HG03025 (cell line): ENCODE measurements around the gene UFC1.

Experiments
- ATAC-seq: cut with Tn5 transposase; IDR thresholded peaks from one replicate; pipeline ENCODE4 v1.9.1; 2021; ENCODE audit warnings: mild to moderate bottlenecking, moderate library complexity; ENCODE audit not compliant: unreplicated experiment, low FRiP score

The UFC1 gene

DNA sequence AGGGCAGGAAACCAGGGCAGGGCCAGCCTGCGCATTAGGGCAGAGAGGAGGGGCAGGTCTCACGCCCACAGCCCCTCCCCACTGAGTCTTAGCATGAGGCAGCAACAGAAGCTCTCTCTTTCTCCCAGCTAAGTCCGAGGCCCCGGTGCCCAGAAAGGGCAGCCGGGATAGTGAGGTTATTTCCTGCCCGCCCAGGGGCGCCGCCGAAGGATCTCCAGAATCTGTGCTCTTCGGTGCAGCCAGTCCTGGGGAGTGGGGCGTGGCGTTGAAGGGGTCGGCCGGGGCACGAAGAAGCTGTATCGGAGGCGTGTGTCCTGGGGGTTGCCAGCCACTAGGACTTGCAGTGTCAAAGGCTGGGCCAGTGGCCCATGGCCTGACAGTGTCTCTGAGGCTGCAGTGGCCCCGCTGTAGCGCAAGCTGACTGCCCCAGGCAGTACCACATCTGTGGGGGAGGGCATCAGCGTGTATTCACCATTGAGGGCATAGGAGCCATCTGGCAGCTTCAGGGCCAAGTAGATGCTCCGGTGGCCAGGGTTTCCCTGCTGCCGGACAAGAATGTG, 37.3 kb downstream of the UFC1 start:
- ATAC-seq: no peak

DNA sequence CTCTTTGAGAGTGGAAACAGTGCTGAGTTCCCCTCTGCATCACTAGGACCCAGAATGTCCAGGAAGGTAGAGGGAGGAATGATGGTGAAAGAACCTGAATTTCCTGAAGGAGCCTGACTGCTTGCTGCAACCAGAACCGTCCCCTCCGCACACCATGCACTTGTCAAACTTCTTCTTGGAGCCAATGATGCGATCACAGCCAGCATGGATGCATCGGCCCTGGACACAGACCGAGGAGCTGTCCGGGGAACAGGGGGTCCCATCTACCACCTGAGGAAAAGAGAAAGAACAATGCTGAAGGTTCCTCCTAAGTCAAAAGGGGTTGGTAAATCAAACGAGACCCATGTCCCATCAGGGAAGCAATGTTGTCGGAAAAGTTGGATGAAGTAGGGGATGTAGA, 38.2 kb downstream of the UFC1 start:
- no peak for ATAC-seq

DNA sequence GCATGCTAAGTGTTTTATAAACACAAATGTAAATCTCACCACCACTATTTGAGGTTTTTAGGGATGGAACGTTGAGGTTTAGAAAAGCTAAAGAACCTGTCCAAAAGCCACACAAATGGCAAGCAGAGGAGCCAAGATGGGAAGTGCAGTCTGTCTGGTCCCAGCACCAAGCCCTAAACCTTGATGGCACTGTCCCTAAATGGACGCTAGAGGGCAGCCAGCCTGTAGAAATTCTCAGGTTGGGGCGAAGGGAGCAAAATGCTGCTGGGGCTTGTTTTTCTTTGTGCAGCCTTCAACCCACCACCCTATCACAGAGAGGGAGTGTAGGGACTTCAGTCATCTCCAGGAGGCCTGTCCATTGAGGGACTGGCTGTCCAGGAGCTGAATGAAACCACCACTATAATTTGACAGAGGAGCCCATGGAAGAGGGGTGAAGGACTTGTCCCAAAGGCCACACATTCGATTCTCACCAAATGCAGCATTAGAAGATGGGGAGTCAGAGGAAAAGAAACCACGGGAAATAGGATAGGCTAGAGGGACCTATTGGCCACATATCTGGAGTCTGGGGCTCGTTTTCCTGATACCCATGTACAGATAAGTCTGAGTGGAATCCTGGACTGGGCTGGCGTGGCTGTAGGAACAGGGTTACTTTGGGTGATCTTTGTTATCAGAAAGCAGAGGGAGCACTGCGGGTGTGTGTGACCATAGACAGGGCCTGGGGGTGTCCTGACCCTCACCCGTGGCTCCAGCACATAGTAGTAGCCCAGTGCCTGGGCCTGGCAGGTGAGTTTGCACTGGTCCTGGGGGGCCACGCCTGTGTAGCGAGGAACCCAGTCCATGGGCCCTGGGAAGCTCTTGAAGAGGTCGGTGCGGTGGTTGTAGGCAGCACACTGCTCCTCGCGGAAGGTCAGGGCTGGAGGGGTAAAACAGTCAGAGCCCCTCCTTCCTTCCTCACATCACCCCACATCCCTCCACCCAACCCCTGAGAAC, 39.0 kb downstream of the UFC1 start:
- no peak for ATAC-seq

DNA sequence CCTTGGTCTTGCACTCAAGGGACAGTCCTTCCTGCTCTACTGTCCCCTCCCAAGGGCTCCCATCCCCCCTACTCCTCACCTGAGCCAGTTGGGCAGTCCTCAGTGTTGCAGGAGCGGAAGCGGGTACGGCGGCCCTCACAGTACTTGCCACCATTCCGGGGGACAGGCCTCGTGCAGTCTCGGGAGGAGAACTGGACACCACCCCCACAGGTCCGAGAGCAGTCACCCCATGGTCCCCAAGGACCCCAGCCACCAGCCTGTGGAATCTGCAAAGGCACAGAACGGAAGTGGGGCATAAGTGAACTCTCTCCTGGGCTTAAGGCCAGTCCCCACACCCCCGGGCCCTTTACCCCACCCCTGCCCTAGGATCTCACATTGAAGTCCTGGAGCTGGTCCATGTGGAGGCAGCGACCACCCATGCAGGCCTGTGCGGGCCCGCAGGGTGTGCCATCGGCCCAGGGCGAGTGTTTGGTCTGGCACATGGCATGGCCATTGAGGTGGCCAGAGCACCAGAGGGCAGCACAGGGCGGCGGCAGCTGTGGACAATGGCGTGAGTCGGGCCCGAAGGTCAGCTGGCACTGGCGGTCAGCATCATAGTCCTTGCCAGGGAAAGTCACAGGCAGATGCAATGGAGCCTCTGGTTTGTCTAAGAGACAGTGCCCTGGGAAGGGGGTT, 39.9 kb downstream of the UFC1 start:
- ATAC-seq: no peak

DNA sequence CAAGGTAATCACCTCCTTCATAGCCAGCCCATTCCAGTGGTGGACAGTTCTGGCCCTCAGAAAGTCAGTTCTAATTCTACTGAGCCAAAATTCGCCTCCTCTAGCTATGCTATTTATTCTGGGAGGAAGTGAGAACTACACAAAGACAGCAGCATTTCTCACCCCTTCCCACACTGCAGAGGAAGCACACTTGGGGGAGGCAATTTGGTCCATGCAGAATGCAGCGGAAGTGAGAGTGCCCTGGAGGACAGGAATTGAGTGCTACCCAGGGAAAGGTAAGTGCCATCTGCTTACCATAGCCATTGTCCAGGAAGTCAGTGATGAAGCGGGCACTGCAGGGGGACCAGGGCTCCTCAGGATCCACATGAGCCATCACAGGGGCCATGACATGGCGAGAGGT, 41.4 kb downstream of the UFC1 start:
- ATAC-seq: no peak

DNA sequence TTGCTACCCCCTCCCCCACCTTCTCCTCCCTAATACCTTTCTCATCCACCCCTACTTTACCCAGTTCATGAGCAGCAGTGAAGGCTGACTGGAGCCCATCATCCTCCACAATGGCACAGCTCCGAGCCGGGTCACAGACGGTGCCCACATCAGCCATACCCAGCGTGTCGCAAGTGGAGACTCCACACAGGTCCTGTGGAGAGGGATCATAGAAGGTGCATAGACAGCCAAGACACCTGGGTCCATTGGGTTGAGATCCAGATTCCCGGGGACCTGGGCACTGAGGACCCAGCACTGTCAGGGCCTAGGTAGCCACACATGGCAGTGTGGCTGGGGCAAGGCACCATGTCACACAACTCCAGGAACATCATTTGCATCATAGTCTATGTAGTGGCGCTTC, 42.3 kb downstream of the UFC1 start:
- ATAC-seq: no peak

DNA sequence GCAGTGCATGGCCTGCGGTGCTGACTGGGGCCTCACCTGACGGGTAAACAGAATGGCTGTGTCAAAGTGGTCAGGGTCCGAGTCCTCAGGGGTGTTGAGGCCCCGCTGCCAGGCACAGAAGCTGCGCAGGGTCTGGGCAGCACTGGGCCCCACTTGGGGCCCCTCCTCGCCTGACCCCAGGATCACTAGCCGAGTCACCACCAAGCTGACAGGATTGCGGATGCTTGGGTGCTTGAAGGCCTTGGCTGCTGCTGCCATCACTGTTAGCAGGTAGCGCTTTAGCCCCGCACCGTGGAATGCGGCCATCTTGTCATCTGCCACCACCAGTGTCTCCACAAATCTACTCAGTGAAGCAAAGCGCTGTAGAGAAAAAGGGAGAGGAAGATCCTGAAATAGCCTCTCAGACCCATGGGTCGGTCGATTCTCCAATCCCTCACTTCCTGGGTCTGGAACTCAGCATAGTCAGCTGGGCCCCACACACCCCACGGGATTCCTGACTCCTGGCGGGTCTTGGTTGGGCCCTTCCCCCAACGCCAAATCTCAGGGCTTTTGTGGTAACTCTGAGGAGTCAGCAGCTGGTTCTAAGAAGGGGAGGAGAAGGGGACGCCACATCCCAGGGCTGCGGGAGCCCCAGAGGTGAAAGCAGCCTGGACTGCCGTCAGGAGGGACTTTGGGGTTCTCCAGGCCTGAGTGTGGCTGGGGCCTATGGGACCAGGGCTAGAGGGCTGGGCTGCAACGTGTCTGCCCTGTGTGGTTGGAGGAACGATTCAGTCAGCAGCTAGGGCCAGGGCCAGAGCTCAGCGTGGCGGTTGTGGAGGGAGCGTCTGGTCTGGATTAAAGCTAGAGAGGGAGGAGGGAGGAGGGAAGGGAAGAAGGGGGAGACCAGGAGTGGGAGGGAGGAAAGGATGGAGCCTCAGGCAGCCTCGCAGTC, 43.0 kb downstream of the UFC1 start:
- no peak for ATAC-seq

DNA sequence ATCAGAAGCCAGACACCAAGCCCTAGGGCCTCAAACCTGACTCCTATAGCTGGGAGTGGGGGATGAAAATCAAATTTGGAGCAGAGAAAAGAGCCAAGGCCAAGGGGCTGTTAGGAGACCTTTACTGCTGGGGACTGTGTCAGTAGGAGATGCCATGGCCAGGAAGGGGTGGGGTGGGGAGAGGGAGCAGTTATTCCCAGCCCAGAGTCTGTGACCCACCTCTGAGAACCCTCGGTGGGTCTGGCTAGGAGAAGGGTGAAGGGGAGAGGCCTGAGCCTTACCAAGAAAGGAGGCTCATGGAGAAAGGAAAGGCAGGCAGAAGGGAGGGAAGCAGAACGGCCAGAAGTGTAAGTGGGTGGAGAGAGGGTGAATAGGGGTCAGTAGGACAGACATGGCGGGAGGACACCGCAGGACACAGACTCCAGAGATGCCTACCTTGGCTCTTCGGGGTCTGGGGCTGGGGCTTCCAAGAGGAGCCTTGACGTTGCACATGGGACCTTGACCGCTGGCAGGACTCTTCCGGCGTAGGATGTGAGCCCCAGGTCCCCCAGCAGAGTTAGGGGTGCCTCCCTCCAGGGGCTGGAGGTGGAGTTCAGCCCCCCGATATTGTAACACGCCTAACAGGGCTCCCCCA, 43.9 kb downstream of the UFC1 start:
- no peak for ATAC-seq

DNA sequence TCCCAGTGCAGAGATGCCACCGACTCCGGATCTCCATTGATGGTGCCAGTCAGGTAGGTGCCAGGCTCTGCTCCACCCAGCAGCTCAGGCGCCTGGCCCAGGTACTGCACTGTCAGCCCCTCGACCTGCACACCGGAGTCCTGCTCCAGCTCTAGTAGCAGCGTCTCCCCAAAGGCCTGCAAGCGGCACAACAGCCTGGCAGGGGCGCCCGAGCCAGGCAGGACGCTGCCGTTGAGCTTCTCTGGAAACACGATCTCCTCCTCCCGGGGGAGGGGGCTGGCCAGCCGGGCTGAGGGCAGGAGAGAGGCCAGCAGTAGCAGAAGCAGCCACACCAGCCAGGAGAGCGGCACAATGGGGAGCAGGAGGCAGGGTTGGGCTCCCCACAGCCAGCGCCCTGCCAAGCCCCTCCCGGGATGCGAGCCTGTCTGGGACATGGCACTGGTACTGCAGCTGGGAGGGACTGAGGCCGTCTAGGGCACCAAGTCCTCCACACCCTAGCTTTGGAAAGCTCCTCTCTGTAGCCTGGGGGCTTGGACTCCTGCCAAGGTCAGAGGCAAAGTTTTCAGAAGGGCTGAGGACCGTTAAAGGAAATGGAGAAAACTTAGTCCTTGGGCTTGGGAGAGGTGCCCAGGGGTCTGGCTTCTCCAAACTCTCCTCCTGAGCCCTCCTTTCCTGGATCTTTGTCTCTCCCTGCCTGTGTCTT, 44.6 kb downstream of the UFC1 start:
- no peak for ATAC-seq

DNA sequence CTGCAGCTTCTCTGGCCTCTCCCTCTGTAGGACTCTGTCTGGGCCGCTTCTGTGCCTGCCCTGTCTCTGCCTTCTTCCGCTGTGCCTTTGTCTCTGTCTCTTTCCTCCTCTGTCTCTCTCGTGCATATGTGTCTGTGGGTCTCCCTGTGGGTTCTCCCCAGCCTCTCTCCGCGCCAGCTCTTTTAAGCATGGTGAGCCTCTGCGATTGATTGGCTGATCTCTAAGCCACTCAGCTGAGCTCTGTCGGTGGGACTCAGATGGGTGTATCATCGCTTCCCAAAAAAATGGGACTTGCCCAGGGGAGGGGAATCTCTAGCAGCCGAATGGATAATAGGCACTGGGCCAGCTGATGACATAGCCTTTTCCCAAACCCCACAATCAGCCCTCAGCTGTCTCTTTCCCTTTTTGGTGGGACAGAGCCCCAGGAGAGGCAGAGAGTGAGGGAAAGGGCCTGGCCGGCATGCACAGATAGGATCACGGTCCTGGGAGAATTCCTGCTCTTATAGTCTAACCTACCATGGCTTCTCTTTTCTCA, 45.2 kb downstream of the UFC1 start, which contains the start of gene ADAMTS4:
Gene ADAMTS4, minus strand, starts transcription at position 158 of the 535 bp plus-strand sequence. CDS start 427 bp downstream, outside the sequence.
- ATAC-seq: no peak

DNA sequence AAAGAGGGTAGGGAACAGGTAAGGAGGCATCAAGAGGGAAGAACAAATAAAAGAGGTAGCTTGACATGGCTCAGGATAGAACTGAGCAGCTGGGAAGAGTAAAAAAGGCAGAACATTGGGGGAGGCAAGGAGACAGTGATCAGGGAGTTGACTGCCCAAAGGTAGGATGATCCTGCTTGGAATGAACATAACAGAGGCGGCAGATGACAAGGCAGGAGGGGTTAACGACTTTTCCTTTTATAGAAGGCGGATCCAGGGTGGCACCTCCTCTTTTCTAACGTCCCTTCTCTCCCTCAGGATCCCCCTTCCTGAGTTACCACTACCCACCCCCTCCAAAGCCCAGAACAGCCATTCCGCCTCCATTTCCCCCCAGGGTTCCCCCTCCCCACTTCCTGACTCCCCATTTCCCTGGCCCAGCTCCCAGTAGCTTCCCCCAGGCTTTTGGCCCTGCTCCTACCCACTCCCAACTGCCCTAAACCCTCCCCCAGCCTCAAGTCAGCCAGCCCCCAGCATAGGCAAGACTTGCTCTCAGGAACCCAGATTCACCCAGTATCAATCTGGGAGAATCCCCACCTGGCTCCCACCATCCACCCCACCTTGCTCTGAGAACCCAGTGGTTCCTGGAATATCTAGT, 45.8 kb downstream of the UFC1 start:
- ATAC-seq: no peak

DNA sequence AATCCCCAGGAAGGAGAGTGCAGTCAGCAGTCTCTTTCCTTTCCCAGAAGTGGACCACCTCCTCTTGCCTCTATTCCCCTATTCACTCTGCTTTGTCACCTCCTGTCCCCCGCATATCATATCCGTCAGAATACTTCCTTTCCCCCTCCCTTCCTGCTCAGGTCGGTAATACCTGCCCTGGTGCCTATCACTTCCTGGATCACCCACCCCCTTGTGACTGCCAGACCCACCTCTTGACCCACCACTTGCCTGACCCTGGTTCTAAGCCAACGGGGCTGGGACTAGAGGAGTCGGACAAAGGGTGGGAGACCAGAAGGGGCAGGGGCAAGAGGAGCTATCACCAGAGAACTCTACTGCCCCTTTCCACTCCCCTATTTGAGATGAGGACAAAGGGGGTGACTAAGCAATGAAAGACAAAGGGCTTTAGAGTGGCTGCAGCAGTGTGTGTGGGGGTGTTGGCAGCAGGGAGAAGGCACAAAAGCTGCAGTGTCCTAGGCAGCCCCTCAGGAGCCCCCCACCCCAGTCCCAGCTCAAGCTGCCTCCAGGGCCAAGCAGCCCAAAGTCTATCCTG, 46.7 kb downstream of the UFC1 start:
- ATAC-seq: no peak

DNA sequence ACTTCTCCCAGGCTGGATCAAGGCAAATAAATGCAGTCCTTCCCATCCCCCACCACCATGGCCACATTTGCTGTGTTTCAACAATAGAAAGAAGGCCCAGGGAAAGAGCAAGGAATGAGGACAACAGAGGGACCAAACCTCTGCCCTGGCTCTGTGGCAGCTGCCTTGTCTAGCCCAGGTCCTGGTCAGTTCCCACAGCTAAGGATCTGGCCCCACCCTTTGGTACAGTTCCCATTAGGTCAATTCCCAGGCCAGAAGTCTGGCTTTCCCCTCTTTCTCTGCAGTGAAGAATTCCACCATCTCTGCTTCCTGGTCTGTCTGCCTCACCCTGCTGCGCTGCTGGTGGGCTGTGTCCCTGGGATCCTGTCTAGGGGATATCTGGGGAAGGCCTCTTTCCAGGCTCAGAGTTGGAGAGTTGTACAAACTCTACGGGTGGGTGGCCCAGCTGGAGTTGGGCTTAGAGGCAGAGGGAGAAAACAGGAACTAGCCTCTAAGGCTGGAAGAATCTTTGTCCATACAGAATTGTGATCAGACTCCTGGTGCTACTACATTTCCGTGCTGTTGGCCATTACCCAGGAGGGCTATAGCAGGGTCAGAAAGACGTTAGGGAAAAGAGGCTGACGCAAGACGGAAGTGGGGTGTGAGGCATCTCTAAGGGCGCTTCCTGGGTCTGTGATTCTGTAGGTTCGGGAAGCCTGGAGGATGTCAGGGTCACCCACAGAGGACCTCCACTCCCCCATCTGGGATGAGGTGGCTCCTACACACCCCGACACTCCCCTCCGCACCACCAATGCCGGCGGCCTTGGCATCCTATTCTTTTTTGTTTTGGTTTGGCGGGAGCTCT, 47.4 kb downstream of the UFC1 start:
- no peak for ATAC-seq

DNA sequence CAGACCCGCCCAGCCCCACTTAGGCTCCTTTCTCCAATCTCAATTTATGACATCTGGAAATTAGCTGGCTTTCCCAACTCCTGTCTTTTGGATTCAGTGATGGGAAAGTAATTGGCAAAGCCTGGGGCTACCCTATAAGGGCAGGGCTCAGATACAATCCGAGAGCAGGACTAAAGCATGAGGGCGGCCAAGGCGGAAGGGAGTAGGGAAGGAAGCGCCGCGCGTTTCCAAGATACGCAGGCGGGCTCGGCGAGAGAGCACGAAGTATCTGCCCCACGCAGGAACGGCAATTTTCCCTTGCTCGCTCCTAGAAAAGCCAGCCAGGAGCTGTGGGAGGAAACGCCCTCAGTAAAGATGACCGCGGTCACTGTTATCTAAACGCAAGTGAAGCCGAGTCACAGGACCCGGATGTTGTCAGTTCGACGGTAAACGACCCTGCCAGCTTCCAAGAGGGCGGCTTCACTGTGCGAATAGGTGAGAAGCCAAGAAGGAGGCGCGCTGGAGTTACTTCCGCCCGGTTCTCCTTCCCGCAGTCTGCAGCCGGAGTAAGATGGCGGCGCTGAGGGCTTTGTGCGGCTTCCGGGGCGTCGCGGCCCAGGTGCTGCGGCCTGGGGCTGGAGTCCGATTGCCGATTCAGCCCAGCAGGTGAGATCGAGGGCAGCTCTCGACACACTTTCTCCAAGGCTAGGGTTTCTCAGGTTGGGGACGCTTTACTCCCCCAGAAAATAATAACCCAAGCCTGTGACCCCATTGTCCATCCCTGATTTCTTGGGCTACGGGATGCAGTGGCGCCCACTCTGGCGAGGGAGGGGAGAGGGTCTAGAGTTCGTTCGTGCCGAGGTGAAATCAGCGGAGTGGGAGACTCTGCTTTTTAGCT, 48.3 kb downstream of the UFC1 start, which contains the start of gene NDUFS2:
Gene NDUFS2, plus strand, starts transcription at position 532 of the 877 bp plus-strand sequence. Its CDS starts 19 bp downstream, at position 551.
- ATAC-seq: peak; percentile 97

DNA sequence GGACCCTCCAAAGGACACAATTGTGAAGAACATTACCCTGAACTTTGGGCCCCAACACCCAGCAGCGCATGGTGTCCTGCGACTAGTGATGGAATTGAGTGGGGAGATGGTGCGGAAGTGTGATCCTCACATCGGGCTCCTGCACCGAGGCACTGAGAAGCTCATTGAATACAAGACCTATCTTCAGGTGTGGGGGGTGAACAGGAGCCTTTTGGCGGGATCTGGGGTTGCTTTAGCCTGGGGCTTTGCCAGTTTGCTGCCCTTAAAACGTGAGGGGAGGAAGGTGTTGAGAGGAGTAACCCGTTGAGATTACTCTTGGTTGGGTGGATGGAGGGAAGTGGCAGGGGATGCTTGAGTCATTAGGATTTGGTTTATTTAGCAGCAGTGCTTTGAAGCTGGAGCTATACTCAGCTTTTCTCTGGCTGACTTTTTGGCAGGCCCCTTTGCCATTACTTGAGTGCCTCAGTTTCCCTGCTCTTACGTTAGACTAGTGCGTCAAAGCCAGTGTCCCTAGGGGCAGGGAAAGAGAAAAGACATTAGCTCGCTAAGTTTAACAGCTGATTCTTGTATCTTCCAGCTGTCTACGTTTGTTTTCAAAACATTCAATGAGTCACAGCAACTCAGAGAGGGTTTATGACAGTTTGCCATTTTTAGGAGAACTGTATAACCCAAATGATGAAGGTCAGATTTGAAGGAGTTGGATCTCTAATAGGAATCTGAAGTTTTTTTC, 52.8 kb downstream of the UFC1 start:
- ATAC-seq: no peak
